K562 (cell line): ENCODE results near the gene PLA2G4F.

Experiments used
- BRD4 ChIP-seq: fragments of 200-600 bp; sonication (generic); IDR thresholded peaks from 2 replicates; pipeline ENCODE4 v1.6.1; 2017; ENCODE audit warnings: inconsistent platforms
- CHD1 ChIP-seq: fragments of 200-600 bp; sonication (generic); IDR thresholded peaks from one replicate; pipeline ENCODE4 v1.6.1; 2012; ENCODE audit warnings: mild to moderate bottlenecking, moderate library complexity, low read length, inconsistent platforms
- RBM15 ChIP-seq: fragments of 200-400 bp; formaldehyde crosslinking; IDR thresholded peaks from 2 replicates; pipeline ENCODE4 v1.6.1; 2018; ENCODE audit warnings: mild to moderate bottlenecking, low read length, moderate library complexity; ENCODE audit not compliant: insufficient read depth
- TAF1 ChIP-seq: IDR thresholded peaks from 2 replicates; pipeline ENCODE4 v1.6.1; 2011; ENCODE audit warnings: mild to moderate bottlenecking, low read length, moderate library complexity; ENCODE audit not compliant: insufficient read depth, control insufficient read depth, severe bottlenecking; ENCODE audit errors: extremely low read depth
- TBP ChIP-seq: optimal IDR thresholded peaks from 2 replicates; pipeline ENCODE3; 2011; ENCODE audit warnings: low read depth, low read length, improper control_type of control experiment
- TGIF2 ChIP-seq: sonication (generic); formaldehyde crosslinking; IDR thresholded peaks from 2 replicates; pipeline ENCODE4 v1.8.1; 2022; ENCODE audit warnings: mild to moderate bottlenecking, missing genetic modification reagents, moderate library complexity
- ZKSCAN1 ChIP-seq: fragments of 150-350 bp; IDR thresholded peaks from 2 replicates; pipeline ENCODE4 v1.6.1; 2016; ENCODE audit warnings: low read depth, low read length
- ZNF12 ChIP-seq: sonication (generic); formaldehyde crosslinking; IDR thresholded peaks from 2 replicates; pipeline ENCODE4 v1.4.0; 2020; ENCODE audit warnings: mild to moderate bottlenecking, missing genetic modification reagents
- ZNF253 ChIP-seq: fragments of 250-450 bp; sonication (Bioruptor Pico); conservative IDR thresholded peaks from 2 replicates; pipeline ENCODE4 v1.6.1; 2021; ENCODE audit warnings: mild to moderate bottlenecking
- TF ChIP-seq, protein P1 (sequence below): IDR thresholded peaks from 2 replicates; pipeline ENCODE4 v1.6.1; 2014; ENCODE audit warnings: antibody characterized with exemption
- TF ChIP-seq, protein P2 (sequence below): fragments of 450-650 bp; IDR thresholded peaks from 2 replicates; pipeline ENCODE4 v1.6.1; 2016; ENCODE audit warnings: missing biosample characterization, missing genetic modification characterization
- TF ChIP-seq, protein P3 (sequence below), 3 experiments: IDR thresholded peaks in 2 of 3; conservative IDR thresholded peaks in 1 of 3; 2 replicates each; pipeline ENCODE4 v1.5.1; 2011 to 2012; ENCODE audit warnings: low read length in 3 of 3, mild to moderate bottlenecking in 3 of 3, control low read depth in 2 of 3, improper control_type of control experiment in 1 of 3, inconsistent platforms in 1 of 3, low read depth in 1 of 3, mixed read lengths in 1 of 3, moderate library complexity in 1 of 3; ENCODE audit not compliant: insufficient read depth in 2 of 3
- TF ChIP-seq, protein P4 (sequence below): sonication (generic); formaldehyde crosslinking; IDR thresholded peaks from 2 replicates; pipeline ENCODE4 v1.8.0; 2022; ENCODE audit warnings: mild to moderate bottlenecking, missing genetic modification reagents
- TF ChIP-seq, protein P5 (sequence below), 2 experiments: fragments of 450-650 bp; formaldehyde crosslinking in 1 of 2; IDR thresholded peaks; 2 replicates each; pipeline versions ENCODE4 v1.4.0 to v1.6.1; 2014 to 2020; ENCODE audit warnings: mild to moderate bottlenecking in 2 of 2, borderline replicate concordance in 1 of 2, low read depth in 1 of 2

DNA sequence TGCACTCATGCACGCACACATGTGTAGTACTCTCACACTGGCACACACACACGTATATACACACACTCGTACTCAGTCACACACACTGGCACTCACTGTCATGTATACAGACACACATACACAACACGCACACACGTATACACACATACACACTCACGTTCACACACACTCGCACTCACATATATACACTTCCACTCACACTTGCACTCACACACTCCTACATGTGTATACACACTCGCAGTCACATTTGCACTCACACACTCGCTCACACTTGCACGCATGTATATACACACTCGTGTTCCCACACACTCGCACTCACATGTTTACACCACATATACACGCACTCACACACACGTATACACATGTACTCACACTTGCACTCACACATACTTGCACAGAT is 1.5 kb downstream of the PLA2G4F start:
- TF ChIP-seq, protein P1, sequence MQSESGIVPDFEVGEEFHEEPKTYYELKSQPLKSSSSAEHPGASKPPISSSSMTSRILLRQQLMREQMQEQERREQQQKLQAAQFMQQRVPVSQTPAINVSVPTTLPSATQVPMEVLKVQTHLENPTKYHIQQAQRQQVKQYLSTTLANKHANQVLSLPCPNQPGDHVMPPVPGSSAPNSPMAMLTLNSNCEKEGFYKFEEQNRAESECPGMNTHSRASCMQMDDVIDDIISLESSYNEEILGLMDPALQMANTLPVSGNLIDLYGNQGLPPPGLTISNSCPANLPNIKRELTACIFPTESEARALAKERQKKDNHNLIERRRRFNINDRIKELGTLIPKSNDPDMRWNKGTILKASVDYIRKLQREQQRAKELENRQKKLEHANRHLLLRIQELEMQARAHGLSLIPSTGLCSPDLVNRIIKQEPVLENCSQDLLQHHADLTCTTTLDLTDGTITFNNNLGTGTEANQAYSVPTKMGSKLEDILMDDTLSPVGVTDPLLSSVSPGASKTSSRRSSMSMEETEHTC = no peak
- TF ChIP-seq ZNF12 = no peak
- no peak for TF ChIP-seq ZKSCAN1
- no peak for TF ChIP-seq RBM15
- TF ChIP-seq CHD1 = no peak
- TF ChIP-seq TGIF2 (CRISPR knock-in tag) = no peak
- no peak for TF ChIP-seq TBP
- TF ChIP-seq, protein P2, sequence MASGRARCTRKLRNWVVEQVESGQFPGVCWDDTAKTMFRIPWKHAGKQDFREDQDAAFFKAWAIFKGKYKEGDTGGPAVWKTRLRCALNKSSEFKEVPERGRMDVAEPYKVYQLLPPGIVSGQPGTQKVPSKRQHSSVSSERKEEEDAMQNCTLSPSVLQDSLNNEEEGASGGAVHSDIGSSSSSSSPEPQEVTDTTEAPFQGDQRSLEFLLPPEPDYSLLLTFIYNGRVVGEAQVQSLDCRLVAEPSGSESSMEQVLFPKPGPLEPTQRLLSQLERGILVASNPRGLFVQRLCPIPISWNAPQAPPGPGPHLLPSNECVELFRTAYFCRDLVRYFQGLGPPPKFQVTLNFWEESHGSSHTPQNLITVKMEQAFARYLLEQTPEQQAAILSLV (tag) = no peak
- no peak for TF ChIP-seq ZNF253 (CRISPR knock-in tag)
- TF ChIP-seq, protein P3, sequence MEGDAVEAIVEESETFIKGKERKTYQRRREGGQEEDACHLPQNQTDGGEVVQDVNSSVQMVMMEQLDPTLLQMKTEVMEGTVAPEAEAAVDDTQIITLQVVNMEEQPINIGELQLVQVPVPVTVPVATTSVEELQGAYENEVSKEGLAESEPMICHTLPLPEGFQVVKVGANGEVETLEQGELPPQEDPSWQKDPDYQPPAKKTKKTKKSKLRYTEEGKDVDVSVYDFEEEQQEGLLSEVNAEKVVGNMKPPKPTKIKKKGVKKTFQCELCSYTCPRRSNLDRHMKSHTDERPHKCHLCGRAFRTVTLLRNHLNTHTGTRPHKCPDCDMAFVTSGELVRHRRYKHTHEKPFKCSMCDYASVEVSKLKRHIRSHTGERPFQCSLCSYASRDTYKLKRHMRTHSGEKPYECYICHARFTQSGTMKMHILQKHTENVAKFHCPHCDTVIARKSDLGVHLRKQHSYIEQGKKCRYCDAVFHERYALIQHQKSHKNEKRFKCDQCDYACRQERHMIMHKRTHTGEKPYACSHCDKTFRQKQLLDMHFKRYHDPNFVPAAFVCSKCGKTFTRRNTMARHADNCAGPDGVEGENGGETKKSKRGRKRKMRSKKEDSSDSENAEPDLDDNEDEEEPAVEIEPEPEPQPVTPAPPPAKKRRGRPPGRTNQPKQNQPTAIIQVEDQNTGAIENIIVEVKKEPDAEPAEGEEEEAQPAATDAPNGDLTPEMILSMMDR (IDR thresholded peaks at IDR 0.05 in 2 of 3, conservative IDR thresholded peaks at IDR 0.05 in 1 of 3; ENCODE audit: insufficient read depth in 2 of 3, low read depth in 1 of 3, low read length in 3 of 3) = no peak
- no peak for TF ChIP-seq BRD4
- no peak for TF ChIP-seq TAF1
- TF ChIP-seq, protein P4, sequence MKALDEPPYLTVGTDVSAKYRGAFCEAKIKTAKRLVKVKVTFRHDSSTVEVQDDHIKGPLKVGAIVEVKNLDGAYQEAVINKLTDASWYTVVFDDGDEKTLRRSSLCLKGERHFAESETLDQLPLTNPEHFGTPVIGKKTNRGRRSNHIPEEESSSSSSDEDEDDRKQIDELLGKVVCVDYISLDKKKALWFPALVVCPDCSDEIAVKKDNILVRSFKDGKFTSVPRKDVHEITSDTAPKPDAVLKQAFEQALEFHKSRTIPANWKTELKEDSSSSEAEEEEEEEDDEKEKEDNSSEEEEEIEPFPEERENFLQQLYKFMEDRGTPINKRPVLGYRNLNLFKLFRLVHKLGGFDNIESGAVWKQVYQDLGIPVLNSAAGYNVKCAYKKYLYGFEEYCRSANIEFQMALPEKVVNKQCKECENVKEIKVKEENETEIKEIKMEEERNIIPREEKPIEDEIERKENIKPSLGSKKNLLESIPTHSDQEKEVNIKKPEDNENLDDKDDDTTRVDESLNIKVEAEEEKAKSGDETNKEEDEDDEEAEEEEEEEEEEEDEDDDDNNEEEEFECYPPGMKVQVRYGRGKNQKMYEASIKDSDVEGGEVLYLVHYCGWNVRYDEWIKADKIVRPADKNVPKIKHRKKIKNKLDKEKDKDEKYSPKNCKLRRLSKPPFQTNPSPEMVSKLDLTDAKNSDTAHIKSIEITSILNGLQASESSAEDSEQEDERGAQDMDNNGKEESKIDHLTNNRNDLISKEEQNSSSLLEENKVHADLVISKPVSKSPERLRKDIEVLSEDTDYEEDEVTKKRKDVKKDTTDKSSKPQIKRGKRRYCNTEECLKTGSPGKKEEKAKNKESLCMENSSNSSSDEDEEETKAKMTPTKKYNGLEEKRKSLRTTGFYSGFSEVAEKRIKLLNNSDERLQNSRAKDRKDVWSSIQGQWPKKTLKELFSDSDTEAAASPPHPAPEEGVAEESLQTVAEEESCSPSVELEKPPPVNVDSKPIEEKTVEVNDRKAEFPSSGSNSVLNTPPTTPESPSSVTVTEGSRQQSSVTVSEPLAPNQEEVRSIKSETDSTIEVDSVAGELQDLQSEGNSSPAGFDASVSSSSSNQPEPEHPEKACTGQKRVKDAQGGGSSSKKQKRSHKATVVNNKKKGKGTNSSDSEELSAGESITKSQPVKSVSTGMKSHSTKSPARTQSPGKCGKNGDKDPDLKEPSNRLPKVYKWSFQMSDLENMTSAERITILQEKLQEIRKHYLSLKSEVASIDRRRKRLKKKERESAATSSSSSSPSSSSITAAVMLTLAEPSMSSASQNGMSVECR (CRISPR knock-in tag) = no peak
- TF ChIP-seq, protein P5, sequence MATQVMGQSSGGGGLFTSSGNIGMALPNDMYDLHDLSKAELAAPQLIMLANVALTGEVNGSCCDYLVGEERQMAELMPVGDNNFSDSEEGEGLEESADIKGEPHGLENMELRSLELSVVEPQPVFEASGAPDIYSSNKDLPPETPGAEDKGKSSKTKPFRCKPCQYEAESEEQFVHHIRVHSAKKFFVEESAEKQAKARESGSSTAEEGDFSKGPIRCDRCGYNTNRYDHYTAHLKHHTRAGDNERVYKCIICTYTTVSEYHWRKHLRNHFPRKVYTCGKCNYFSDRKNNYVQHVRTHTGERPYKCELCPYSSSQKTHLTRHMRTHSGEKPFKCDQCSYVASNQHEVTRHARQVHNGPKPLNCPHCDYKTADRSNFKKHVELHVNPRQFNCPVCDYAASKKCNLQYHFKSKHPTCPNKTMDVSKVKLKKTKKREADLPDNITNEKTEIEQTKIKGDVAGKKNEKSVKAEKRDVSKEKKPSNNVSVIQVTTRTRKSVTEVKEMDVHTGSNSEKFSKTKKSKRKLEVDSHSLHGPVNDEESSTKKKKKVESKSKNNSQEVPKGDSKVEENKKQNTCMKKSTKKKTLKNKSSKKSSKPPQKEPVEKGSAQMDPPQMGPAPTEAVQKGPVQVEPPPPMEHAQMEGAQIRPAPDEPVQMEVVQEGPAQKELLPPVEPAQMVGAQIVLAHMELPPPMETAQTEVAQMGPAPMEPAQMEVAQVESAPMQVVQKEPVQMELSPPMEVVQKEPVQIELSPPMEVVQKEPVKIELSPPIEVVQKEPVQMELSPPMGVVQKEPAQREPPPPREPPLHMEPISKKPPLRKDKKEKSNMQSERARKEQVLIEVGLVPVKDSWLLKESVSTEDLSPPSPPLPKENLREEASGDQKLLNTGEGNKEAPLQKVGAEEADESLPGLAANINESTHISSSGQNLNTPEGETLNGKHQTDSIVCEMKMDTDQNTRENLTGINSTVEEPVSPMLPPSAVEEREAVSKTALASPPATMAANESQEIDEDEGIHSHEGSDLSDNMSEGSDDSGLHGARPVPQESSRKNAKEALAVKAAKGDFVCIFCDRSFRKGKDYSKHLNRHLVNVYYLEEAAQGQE (IDR thresholded peaks at IDR 0.05; ENCODE audit: borderline replicate concordance) = no peak
- TF ChIP-seq, protein P5 (CRISPR knock-in tag; IDR thresholded peaks at IDR 0.05; ENCODE audit: low read depth) = no peak
